Fibroblast of pulmonary artery (primary cell): ENCODE results near the gene ENPP3.

Experiments
- DNase-seq: peaks from one replicate; pipeline ENCODE4 v3.0.0-alpha.2; 2010; ENCODE audit warnings: low read depth
- H3K4me3 ChIP-seq: replicated peaks from 2 replicates; pipeline ENCODE4 v1.5.1; 2011; ENCODE audit warnings: low read depth, mild to moderate bottlenecking, control low read depth, low read length, moderate library complexity
- CTCF ChIP-seq: IDR thresholded peaks from 2 replicates; pipeline ENCODE4 v1.5.1; 2011; ENCODE audit warnings: mild to moderate bottlenecking, control low read depth, low read length, inconsistent platforms; ENCODE audit errors: missing control alignments

Gene ENPP3

GRCh38 chr6:131791476-131791875 is 154.4 kb downstream of the ENPP3 start:
- TF ChIP-seq CTCF = no peak
- no peak overlapping the region for H3K4me3 ChIP-seq
- no peak for DNase-seq

GRCh38 chr6:131792091-131792496 is 155.0 kb downstream of the ENPP3 start:
- no peak for TF ChIP-seq CTCF
- H3K4me3 ChIP-seq = no peak overlapping the region
- DNase-seq = no peak

GRCh38 chr6:131795366-131795765 is 158.3 kb downstream of the ENPP3 start:
- H3K4me3 ChIP-seq = no peak overlapping the region
- DNase-seq = no peak
- no peak for TF ChIP-seq CTCF
